ENCODE measurements around the gene ABCG2. TPM values are rescaled to one million over a fixed set of nuclear protein-coding genes. Genes with fewer than 3 reads are reported as not detected.

Gene ABCG2
- total RNA-seq (1 to 10 TPM; 3.5 to 3.7 TPM), polyA plus RNA-seq (1 to 10 TPM in 1 of 2 donors, under 1 TPM in 1; 0.67 to 2.8 TPM)
- long read RNA-seq, donor 1, full-length matches to known transcripts: 10 of 20 reads
- long read RNA-seq, donor 1, partial matches to known transcripts: 1 of 20 reads
- long read RNA-seq, donor 1, other reads (novel, unspliced or antisense): 9 of 20 reads
- long read RNA-seq, donor 2, full-length matches to known transcripts: 1 of 4 reads
- long read RNA-seq, donor 2, partial matches to known transcripts: 0 of 4 reads
- long read RNA-seq, donor 2, other reads (novel, unspliced or antisense): 3 of 4 reads

DNA sequence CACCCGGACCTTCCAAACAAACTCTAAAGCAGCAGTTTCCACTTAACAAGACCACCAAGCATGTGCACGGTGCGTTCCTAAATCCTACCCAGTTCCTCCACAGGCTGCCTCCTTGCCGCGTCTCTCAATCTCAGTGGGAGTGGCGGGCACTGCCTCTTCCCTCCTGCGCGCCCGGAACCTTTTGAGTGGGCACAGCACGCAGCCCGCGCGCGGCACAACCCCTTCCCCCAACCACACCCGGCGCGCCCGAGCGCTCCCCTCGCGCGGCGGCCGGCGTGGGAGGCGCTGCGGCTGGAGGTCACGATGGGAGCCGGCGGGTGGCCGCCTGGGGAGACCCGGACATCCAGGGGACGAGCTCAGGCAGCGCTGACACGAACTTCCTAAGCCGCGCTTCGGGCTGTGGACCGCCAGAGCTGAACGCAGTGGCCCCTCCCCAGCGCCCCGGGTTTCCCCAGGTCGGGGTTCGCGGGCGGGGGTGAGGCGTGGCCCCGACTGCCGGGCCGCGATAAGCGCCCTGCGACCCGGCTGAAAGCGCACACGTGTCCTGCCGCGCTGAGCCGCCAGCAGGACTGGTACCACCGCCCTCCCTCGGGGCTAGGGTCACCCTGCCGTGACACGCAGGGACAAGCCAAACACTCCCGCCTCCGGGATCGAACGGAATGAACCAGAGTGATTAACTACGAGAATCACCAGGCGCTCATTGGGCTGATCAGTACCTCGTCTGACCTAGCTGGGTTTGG lies at the start of gene ABCG2:
Gene ABCG2 (minus strand): TSS at position 151 of the 740 bp plus-strand sequence. CDS start 18,644 bp downstream, outside the sequence.
- Histone ChIP-seq H3K4me3 (ENCODE audit: low read length in 2 of 2) (peak within 1 kb of the TSS; percentile 19 to 63), H3K36me3 (ENCODE audit: control insufficient read depth in 1 of 2, insufficient read depth in 2 of 2, low read length in 1 of 2) (no peaks in the 10 kb centered on the region), H3K4me1 (ENCODE audit: control insufficient read depth in 1 of 2, insufficient read depth in 2 of 2, low read length in 2 of 2) (no peaks in the 10 kb centered on the region), H3K27ac (ENCODE audit: low read depth in 1 of 2, low read length in 2 of 2) (no peak within 1 kb of the TSS), H3K27me3 (ENCODE audit: control insufficient read depth in 1 of 2, insufficient read depth in 2 of 2, low read length in 1 of 2) (no peaks in the 10 kb centered on the region), H3K9me3 (ENCODE audit: control insufficient read depth, low read length) (no peaks in the 10 kb centered on the region)
- peak; percentile 74 for ATAC-seq (ENCODE audit: low FRiP score)
- peak; percentile 58 to 85 for DNase-seq
- intact Hi-C loops (cut with DNase I): no loop called here
- WGBS, 2 donors: 0 to 1% methylated on average over 69 to 70 of the region's 70 CpGs

DNA sequence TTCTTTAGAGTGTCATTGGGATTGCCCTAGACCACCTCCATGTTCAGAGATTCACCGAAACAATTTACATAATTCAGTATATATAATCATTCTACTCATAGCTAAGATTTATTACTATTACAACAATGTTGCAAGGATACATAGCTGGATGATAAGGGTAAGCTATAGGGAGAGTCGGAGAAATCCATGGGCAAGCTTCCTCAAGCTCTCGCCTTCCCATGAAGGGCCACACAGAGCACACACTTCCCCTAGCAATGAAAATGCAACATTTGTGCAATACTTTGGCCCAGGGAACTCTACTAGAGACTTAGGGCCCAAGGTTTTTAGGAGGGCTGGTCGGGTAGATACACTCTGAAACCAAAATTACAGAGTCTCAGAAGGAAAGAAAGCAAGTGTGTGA lies 49.7 kb upstream of the ABCG2 start:
- ATAC-seq (ENCODE audit: low FRiP score): no peak
- H3K4me3 ChIP-seq (ENCODE audit: low read length in 2 of 2): no peak overlapping the region

DNA sequence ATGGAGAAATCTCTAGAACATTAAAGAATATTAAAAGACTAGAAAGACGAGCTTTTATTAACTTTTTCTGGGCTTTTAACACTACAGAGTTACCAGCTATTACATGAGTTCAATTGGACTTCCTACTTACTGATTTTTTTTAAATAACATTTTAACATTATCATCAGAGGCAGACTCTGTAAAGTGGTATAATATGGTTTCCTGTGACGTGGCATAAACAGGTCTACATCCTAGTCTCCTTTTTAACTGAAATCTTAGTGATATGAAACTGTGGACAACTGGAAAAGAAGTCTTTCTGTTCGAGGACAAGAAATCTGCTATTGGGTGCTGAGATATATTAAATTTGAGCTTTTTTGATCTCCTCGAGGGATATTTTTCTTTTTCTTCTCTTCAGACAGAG lies 48.7 kb upstream of the ABCG2 start:
- intact Hi-C loops (cut with DNase I): no loop called here
- H3K9me3 ChIP-seq (ENCODE audit: control insufficient read depth, low read length): no peaks in the 10 kb centered on the region
- no peaks in the 10 kb centered on the region for H3K4me1 ChIP-seq (ENCODE audit: control insufficient read depth in 1 of 2, insufficient read depth in 2 of 2, low read length in 2 of 2)
- no peaks in the 10 kb centered on the region for H3K36me3 ChIP-seq (ENCODE audit: control insufficient read depth in 1 of 2, insufficient read depth in 2 of 2, low read length in 1 of 2)
- no peak for ATAC-seq (ENCODE audit: low FRiP score)
- no peak overlapping the region for H3K4me3 ChIP-seq (ENCODE audit: low read length in 2 of 2)
- no peaks in the 10 kb centered on the region for H3K27me3 ChIP-seq (ENCODE audit: control insufficient read depth in 1 of 2, insufficient read depth in 2 of 2, low read length in 1 of 2)
- WGBS, 2 donors: 86 to 87% methylated on average over 4 of the region's 4 CpGs
- no peak for DNase-seq
- H3K27ac ChIP-seq (ENCODE audit: low read depth in 1 of 2, low read length in 2 of 2): no peak overlapping the region

More for the DNA sequence above, 49.7 kb upstream of the ABCG2 start:
- Histone ChIP-seq H3K36me3 (ENCODE audit: control insufficient read depth in 1 of 2, insufficient read depth in 2 of 2, low read length in 1 of 2) (no peaks in the 10 kb centered on the region), H3K27me3 (ENCODE audit: control insufficient read depth in 1 of 2, insufficient read depth in 2 of 2, low read length in 1 of 2) (no peaks in the 10 kb centered on the region), H3K4me1 (ENCODE audit: control insufficient read depth in 1 of 2, insufficient read depth in 2 of 2, low read length in 2 of 2) (no peaks in the 10 kb centered on the region), H3K9me3 (ENCODE audit: control insufficient read depth, low read length) (no peaks in the 10 kb centered on the region), H3K27ac (ENCODE audit: low read depth in 1 of 2, low read length in 2 of 2) (no peak overlapping the region)
- intact Hi-C loops (cut with DNase I): no loop called here
- DNase-seq: no peak
- WGBS, 2 donors: 78 to 82% methylated on average over 4 of the region's 4 CpGs

DNA sequence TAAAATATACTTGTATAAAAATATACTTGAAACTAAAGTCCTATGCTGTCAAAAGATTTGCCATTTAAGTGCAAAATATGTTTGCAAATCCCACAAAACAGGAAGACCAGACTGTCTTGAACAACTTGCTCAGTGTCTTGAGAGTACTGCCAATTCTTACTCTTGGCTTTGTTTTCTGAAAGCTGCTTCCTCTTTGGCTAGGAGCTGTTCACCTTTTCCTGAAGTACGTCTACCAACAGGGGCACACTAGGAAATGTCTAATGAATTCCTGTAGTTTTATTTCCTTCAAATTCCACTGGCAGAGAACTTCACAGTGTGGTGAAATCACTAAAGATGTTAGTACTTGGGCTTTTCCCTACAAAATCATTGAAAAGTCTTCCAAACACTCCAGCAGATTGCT lies 46.4 kb upstream of the ABCG2 start:
- H3K36me3 ChIP-seq (ENCODE audit: control insufficient read depth in 1 of 2, insufficient read depth in 2 of 2, low read length in 1 of 2): no peaks in the 10 kb centered on the region
- ATAC-seq (ENCODE audit: low FRiP score): no peak
- WGBS, 2 donors: 0 to 1% methylated on average over 1 of the region's 1 CpG
- H3K9me3 ChIP-seq (ENCODE audit: control insufficient read depth, low read length): no peaks in the 10 kb centered on the region
- H3K4me1 ChIP-seq (ENCODE audit: control insufficient read depth in 1 of 2, insufficient read depth in 2 of 2, low read length in 2 of 2): no peaks in the 10 kb centered on the region
- no peaks in the 10 kb centered on the region for H3K27me3 ChIP-seq (ENCODE audit: control insufficient read depth in 1 of 2, insufficient read depth in 2 of 2, low read length in 1 of 2)
- intact Hi-C loops (cut with DNase I): no loop called here
- H3K4me3 ChIP-seq (ENCODE audit: low read length in 2 of 2): no peak overlapping the region
- H3K27ac ChIP-seq (ENCODE audit: low read depth in 1 of 2, low read length in 2 of 2): no peak overlapping the region
- DNase-seq: no peak

DNA sequence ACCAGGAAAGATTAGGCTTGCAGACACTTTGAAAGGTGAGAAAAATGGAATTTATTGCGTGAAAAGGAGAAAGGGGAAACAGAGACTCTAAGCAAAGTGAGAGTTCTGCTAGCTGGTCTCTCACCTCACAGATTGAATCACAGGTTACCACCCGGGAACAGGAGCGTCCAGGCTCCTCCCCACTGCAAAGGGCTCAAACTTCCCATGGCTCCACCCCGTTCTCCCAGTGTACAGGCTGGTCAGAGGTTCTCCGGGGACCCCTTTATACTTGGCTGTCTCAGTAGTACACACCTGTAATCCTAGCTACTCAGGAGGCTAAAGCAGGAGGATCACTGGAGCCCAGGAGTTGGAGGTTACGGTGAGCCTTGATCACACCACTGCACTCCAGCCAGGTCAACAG lies 44.0 kb upstream of the ABCG2 start:
- WGBS, 2 donors: 89 to 92% methylated on average over 6 of the region's 6 CpGs
- Histone ChIP-seq H3K9me3 (ENCODE audit: control insufficient read depth, low read length) (no peaks in the 10 kb centered on the region), H3K4me3 (ENCODE audit: low read length in 2 of 2) (no peak overlapping the region), H3K27me3 (ENCODE audit: control insufficient read depth in 1 of 2, insufficient read depth in 2 of 2, low read length in 1 of 2) (no peaks in the 10 kb centered on the region), H3K4me1 (ENCODE audit: control insufficient read depth in 1 of 2, insufficient read depth in 2 of 2, low read length in 2 of 2) (no peaks in the 10 kb centered on the region), H3K36me3 (ENCODE audit: control insufficient read depth in 1 of 2, insufficient read depth in 2 of 2, low read length in 1 of 2) (no peaks in the 10 kb centered on the region), H3K27ac (ENCODE audit: low read depth in 1 of 2, low read length in 2 of 2) (no peak overlapping the region)
- DNase-seq: no peak
- no peak for ATAC-seq (ENCODE audit: low FRiP score)
- intact Hi-C loops (cut with DNase I): no loop called here

DNA sequence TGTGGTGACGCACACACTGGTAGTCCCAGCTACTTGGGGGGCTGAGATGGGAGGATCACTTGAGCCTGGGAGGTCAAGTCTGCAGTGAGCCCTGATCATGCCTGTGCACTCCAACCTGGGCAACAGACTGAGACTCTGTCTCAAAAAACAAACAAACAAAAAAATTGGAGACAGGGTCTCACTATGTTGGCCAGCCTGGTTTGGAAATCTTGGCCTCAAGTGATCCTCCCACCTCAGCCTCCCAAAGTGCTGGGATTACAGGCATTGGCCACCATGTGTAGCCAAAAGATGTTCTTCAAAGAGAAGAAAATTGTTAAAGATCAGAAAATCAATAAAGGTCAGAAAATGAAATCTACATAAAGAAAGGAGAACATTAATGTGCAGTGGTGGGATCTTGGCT lies 41.7 kb upstream of the ABCG2 start:
- ATAC-seq (ENCODE audit: low FRiP score) (no peak), DNase-seq (no peak)
- Histone ChIP-seq H3K36me3 (ENCODE audit: control insufficient read depth in 1 of 2, insufficient read depth in 2 of 2, low read length in 1 of 2) (no peaks in the 10 kb centered on the region), H3K4me3 (ENCODE audit: low read length in 2 of 2) (no peak overlapping the region), H3K9me3 (ENCODE audit: control insufficient read depth, low read length) (no peaks in the 10 kb centered on the region), H3K27me3 (ENCODE audit: control insufficient read depth in 1 of 2, insufficient read depth in 2 of 2, low read length in 1 of 2) (no peaks in the 10 kb centered on the region), H3K4me1 (ENCODE audit: control insufficient read depth in 1 of 2, insufficient read depth in 2 of 2, low read length in 2 of 2) (no peaks in the 10 kb centered on the region), H3K27ac (ENCODE audit: low read depth in 1 of 2, low read length in 2 of 2) (no peak overlapping the region)
- intact Hi-C loops (cut with DNase I): no loop called here
- 95 to 100% methylated on average over 1 of the region's 1 CpG for WGBS, 2 donors

DNA sequence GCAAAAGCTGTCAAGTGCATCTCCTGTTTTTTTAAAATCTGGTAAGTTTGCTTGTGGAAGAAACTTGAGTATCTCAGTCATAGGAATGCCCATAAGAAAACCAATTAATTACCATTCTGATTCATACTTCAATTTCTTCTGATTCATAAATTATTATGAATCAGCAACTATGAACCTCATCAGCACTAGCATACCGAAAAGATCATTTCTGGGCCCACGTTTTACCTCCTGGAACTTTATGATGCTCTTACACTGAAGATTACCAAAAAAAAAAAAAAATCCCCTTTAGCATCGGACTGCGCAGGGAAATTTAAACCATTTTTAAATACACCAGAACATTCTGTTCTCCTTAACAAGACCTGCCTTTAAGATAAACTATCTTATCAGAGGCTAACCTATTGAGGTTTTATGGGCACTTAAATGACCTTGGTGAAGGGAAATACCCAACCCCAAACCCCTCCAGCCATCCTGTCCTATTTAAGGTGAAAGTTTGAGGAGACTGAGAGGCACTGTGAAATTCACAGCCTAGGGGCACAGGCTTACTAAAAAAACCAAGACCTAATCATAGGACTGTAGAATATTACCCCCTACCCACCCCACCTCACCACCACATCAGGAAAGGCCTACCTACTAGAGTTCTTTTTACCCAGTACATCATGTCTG lies 38.2 kb upstream of the ABCG2 start:
- WGBS, 2 donors: 90% methylated on average over 4 of the region's 4 CpGs
- no peak for DNase-seq
- Histone ChIP-seq H3K4me3 (ENCODE audit: low read length in 2 of 2) (no peak overlapping the region), H3K27ac (ENCODE audit: low read depth in 1 of 2, low read length in 2 of 2) (no peak overlapping the region), H3K36me3 (ENCODE audit: control insufficient read depth in 1 of 2, insufficient read depth in 2 of 2, low read length in 1 of 2) (no peaks in the 10 kb centered on the region), H3K27me3 (ENCODE audit: control insufficient read depth in 1 of 2, insufficient read depth in 2 of 2, low read length in 1 of 2) (no peaks in the 10 kb centered on the region), H3K9me3 (ENCODE audit: control insufficient read depth, low read length) (no peaks in the 10 kb centered on the region), H3K4me1 (ENCODE audit: control insufficient read depth in 1 of 2, insufficient read depth in 2 of 2, low read length in 2 of 2) (no peaks in the 10 kb centered on the region)
- intact Hi-C loops (cut with DNase I): no loop called here
- no peak for ATAC-seq (ENCODE audit: low FRiP score)

DNA sequence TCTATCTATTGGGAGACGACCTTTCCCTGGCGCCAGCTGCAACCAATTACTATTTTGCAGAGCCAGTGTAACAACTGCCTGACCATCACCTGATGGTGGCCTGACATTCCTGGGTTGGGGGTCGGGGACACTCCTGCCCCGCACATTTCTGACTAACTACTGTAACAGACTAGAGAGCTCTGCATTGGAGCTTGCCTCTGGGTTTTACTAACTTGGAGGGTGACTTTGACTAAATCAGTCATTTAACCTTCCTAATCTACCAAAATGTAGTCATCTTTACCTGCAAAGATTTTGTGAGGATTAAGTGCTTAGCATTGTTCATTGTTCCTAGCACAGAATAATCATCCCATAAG lies 37.5 kb upstream of the ABCG2 start:
- H3K36me3 ChIP-seq (ENCODE audit: control insufficient read depth in 1 of 2, insufficient read depth in 2 of 2, low read length in 1 of 2): no peaks in the 10 kb centered on the region
- 80 to 83% methylated on average over 4 of the region's 4 CpGs for WGBS, 2 donors
- no peaks in the 10 kb centered on the region for H3K4me1 ChIP-seq (ENCODE audit: control insufficient read depth in 1 of 2, insufficient read depth in 2 of 2, low read length in 2 of 2)
- intact Hi-C loops (cut with DNase I): no loop called here
- ATAC-seq (ENCODE audit: low FRiP score): no peak
- no peaks in the 10 kb centered on the region for H3K9me3 ChIP-seq (ENCODE audit: control insufficient read depth, low read length)
- no peak for DNase-seq
- no peak overlapping the region for H3K4me3 ChIP-seq (ENCODE audit: low read length in 2 of 2)
- H3K27me3 ChIP-seq (ENCODE audit: control insufficient read depth in 1 of 2, insufficient read depth in 2 of 2, low read length in 1 of 2): no peaks in the 10 kb centered on the region
- H3K27ac ChIP-seq (ENCODE audit: low read depth in 1 of 2, low read length in 2 of 2): no peak overlapping the region
